ENCODE results near the gene KCNH2. TPM values are rescaled to one million over a fixed set of nuclear protein-coding genes. Genes with fewer than 3 reads are reported as not detected.

The KCNH2 gene
- total and polyA plus RNA-seq, 9 donors, result 2.0 to 26.3 (median 6.7) TPM

GRCh38 chr7:151016505-151016904 is 38.4 kb upstream of the KCNH2 start:
- Histone ChIP-seq H3K36me3 (no peaks in the 10 kb centered on the region), H3K4me1 (ENCODE audit: insufficient read depth) (peaks cover 6% of the 10 kb centered on the region), H3K27me3 (no peaks in the 10 kb centered on the region), H3K9me3 (no peaks in the 10 kb centered on the region), H3K27ac (no peak overlapping the region), H3K4me3 (no peak overlapping the region)
- TF ChIP-seq POLR2A (IDR thresholded peaks at IDR 0.05), result no peak
- TF ChIP-seq EP300 (IDR thresholded peaks at IDR 0.05), result no peak
- no peak for TF ChIP-seq CTCF (IDR thresholded peaks at IDR 0.05)
- intact Hi-C loops (cut with DNase I), result loop anchor here in 3 of 4 donors (5.0 to 10.0 kb wide), 2 partner anchors 54 to 98 kb away; no protein-coding TSS in a partner anchor
- WGBS, 3 donors, result 75 to 84% (median 82%) methylated on average over 8 of the region's 8 CpGs
- no peak for DNase-seq

- no peak overlapping the region for H3K27ac ChIP-seq
- 70 to 85% (median 79%) methylated on average over 5 of the region's 5 CpGs for WGBS, 3 donors
- no peaks in the 10 kb centered on the region for H3K36me3 ChIP-seq
- no peak for DNase-seq
- H3K9me3 ChIP-seq, result no peaks in the 10 kb centered on the region
- no peaks in the 10 kb centered on the region for H3K27me3 ChIP-seq
- intact Hi-C loops (cut with DNase I), result loop anchor here in 3 of 4 donors (5.0 to 10.0 kb wide), 2 partner anchors 54 to 99 kb away; no protein-coding TSS in a partner anchor
- no peak overlapping the region for H3K4me3 ChIP-seq
- peaks cover 6% of the 10 kb centered on the region for H3K4me1 ChIP-seq (ENCODE audit: insufficient read depth)
- TF ChIP-seq CTCF (IDR thresholded peaks at IDR 0.05) (no peak), EP300 (IDR thresholded peaks at IDR 0.05) (no peak), POLR2A (IDR thresholded peaks at IDR 0.05) (no peak)
Observed at GRCh38 chr7:151015967-151016366, 37.8 kb upstream of the KCNH2 start.

GRCh38 chr7:151014950-151015349 is 36.8 kb upstream of the KCNH2 start:
- H3K4me3 ChIP-seq, result no peak overlapping the region
- H3K27me3 ChIP-seq, result no peaks in the 10 kb centered on the region
- H3K36me3 ChIP-seq, result no peaks in the 10 kb centered on the region
- no peak for DNase-seq
- no peaks in the 10 kb centered on the region for H3K9me3 ChIP-seq
- H3K4me1 ChIP-seq (ENCODE audit: insufficient read depth), result peaks cover 6% of the 10 kb centered on the region
- 69 to 71% (median 71%) methylated on average over 8 of the region's 8 CpGs for WGBS, 3 donors
- intact Hi-C loops (cut with DNase I), result loop anchor here in 3 of 4 donors (5.0 to 10.0 kb wide), 3 partner anchors 53 to 118 kb away; no protein-coding TSS in a partner anchor
- no peak overlapping the region for H3K27ac ChIP-seq
- TF ChIP-seq POLR2A (IDR thresholded peaks at IDR 0.05) (no peak), CTCF (IDR thresholded peaks at IDR 0.05) (no peak), EP300 (IDR thresholded peaks at IDR 0.05) (no peak)

- Histone ChIP-seq H3K4me3 (no peak overlapping the region), H3K27me3 (no peaks in the 10 kb centered on the region), H3K27ac (no peak overlapping the region), H3K9me3 (no peaks in the 10 kb centered on the region), H3K4me1 (ENCODE audit: insufficient read depth) (peaks cover 6% of the 10 kb centered on the region), H3K36me3 (no peaks in the 10 kb centered on the region)
- intact Hi-C loops (cut with DNase I), result loop anchor here in 3 of 4 donors (5.0 to 10.0 kb wide), 2 partner anchors 101 to 117 kb away; no protein-coding TSS in a partner anchor
- peak in 1 of 5 donors; percentile 44 for DNase-seq
- TF ChIP-seq CTCF (IDR thresholded peaks at IDR 0.05) (no peak), POLR2A (IDR thresholded peaks at IDR 0.05) (no peak), EP300 (IDR thresholded peaks at IDR 0.05) (no peak)
- WGBS, 3 donors, result 35 to 51% (median 48%) methylated on average over 54 to 55 of the region's 55 CpGs
Observed at GRCh38 chr7:151013733-151014497, 35.8 kb upstream of the KCNH2 start.
